Measurements from ENCODE around the gene MTO1. TPM values are rescaled to one million over a fixed set of nuclear protein-coding genes. Genes with fewer than 3 reads are reported as not detected.

The MTO1 gene
- total RNA-seq, 4 donors from 2014 or later, result 16.4 to 43.4 (median 21.9) TPM

GRCh38 chr6:73511796-73512195 is 50.3 kb downstream of the MTO1 start:
- no peak overlapping the region for H3K27ac ChIP-seq
- DNase-seq (no peak), ATAC-seq (no peak)
- H3K36me3 ChIP-seq, result no peaks in the 10 kb centered on the region
- no peak overlapping the region for H3K4me3 ChIP-seq
- in situ Hi-C loops (cut with MboI; ENCODE audit: low sequenced_read_pairs in 4 of 4), result loop anchor here in 3 of 4 donors (5.0 to 10.0 kb wide), 3 partner anchors 93 to 103 kb away; no protein-coding TSS in a partner anchor
- intact Hi-C loops (cut with DNase I; ENCODE audit: low total_unique reads), result loop anchor here (10.0 kb wide), 2 partner anchors 223 to 1693 kb away; partner anchors contain the start of gene COL12A1
- TF ChIP-seq, protein P1, sequence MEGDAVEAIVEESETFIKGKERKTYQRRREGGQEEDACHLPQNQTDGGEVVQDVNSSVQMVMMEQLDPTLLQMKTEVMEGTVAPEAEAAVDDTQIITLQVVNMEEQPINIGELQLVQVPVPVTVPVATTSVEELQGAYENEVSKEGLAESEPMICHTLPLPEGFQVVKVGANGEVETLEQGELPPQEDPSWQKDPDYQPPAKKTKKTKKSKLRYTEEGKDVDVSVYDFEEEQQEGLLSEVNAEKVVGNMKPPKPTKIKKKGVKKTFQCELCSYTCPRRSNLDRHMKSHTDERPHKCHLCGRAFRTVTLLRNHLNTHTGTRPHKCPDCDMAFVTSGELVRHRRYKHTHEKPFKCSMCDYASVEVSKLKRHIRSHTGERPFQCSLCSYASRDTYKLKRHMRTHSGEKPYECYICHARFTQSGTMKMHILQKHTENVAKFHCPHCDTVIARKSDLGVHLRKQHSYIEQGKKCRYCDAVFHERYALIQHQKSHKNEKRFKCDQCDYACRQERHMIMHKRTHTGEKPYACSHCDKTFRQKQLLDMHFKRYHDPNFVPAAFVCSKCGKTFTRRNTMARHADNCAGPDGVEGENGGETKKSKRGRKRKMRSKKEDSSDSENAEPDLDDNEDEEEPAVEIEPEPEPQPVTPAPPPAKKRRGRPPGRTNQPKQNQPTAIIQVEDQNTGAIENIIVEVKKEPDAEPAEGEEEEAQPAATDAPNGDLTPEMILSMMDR (IDR thresholded peaks at IDR 0.05 in 4 of 5, conservative IDR thresholded peaks at IDR 0.05 in 1 of 5), result no peak
- no peak for TF ChIP-seq POLR2A (IDR thresholded peaks at IDR 0.05)
- no peaks in the 10 kb centered on the region for H3K27me3 ChIP-seq
- H3K9me3 ChIP-seq, result no peaks in the 10 kb centered on the region
- H3K4me1 ChIP-seq, result peaks cover 0 to 3% of the 10 kb centered on the region in 2 donors

DNA sequence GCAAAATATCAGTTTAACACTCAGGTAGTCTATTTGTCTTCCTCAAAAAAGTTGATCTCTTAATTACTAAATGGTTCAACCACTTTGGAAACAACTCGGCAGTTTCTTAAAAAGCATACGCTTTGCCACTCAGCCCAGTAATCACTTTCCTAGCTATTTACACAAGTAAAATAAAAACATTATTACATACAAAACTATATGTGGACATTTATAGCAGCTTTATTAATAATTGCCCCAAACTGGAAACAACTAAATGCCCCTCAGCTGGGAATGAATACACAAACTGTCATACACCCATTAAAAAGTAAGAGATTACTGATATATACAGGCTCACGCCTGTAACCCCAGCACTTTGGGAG is 51.9 kb downstream of the MTO1 start:
- Histone ChIP-seq H3K4me1 (peaks cover 3 to 7% of the 10 kb centered on the region in 2 donors), H3K4me3 (no peak overlapping the region), H3K36me3 (peaks cover 0 to under 1% of the 10 kb centered on the region in 2 donors), H3K27me3 (no peaks in the 10 kb centered on the region), H3K9me3 (no peaks in the 10 kb centered on the region), H3K27ac (no peak overlapping the region)
- DNase-seq, result no peak
- in situ Hi-C loops (cut with MboI; ENCODE audit: low sequenced_read_pairs in 4 of 4), result loop anchor here in 3 of 4 donors (5.0 to 10.0 kb wide), 3 partner anchors 91 to 101 kb away; no protein-coding TSS in a partner anchor
- no peak for TF ChIP-seq POLR2A (IDR thresholded peaks at IDR 0.05)
- TF ChIP-seq, protein P1 (IDR thresholded peaks at IDR 0.05 in 4 of 5, conservative IDR thresholded peaks at IDR 0.05 in 1 of 5), result no peak
- no peak for ATAC-seq
- intact Hi-C loops (cut with DNase I; ENCODE audit: low total_unique reads), result loop anchor here (10.0 kb wide), 2 partner anchors 221 to 1691 kb away; partner anchors contain the start of gene COL12A1

DNA sequence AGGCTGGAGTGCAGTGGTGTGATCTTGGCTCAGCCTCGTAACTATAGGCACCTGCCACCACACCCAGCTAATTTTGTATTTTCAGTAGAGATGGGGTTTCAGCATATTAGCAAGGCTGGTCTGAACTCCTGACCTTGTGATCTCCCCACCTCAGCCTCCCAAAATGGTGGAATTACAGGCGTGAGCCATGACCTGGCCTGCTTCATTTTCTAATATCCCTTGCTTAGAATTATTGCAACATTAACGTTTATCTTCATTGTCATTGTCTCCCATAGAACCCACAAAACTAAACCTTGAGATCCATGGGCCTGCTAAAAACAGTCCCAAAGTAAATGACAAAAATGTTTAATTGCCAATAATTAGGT is 53.2 kb downstream of the MTO1 start:
- H3K4me1 ChIP-seq, result peaks cover 7 to 9% of the 10 kb centered on the region in 2 donors
- no peak for ATAC-seq
- H3K4me3 ChIP-seq, result no peak overlapping the region
- TF ChIP-seq, protein P1 (IDR thresholded peaks at IDR 0.05 in 4 of 5, conservative IDR thresholded peaks at IDR 0.05 in 1 of 5), result no peak
- TF ChIP-seq POLR2A (IDR thresholded peaks at IDR 0.05), result no peak
- no peak for DNase-seq
- H3K9me3 ChIP-seq, result no peaks in the 10 kb centered on the region
- in situ Hi-C loops (cut with MboI; ENCODE audit: low sequenced_read_pairs in 4 of 4), result loop anchor here in 3 of 4 donors (5.0 to 10.0 kb wide), 3 partner anchors 90 to 100 kb away; no protein-coding TSS in a partner anchor
- H3K27ac ChIP-seq, result no peak overlapping the region
- H3K27me3 ChIP-seq, result peaks cover 0 to 7% (median 7%) of the 10 kb centered on the region in 3 donors
- peaks cover 0 to 3% of the 10 kb centered on the region in 2 donors for H3K36me3 ChIP-seq
- intact Hi-C loops (cut with DNase I; ENCODE audit: low total_unique reads), result loop anchor here (1.0 to 10.0 kb wide), 4 partner anchors 96 to 1690 kb away; partner anchors contain the start of gene COL12A1

DNA sequence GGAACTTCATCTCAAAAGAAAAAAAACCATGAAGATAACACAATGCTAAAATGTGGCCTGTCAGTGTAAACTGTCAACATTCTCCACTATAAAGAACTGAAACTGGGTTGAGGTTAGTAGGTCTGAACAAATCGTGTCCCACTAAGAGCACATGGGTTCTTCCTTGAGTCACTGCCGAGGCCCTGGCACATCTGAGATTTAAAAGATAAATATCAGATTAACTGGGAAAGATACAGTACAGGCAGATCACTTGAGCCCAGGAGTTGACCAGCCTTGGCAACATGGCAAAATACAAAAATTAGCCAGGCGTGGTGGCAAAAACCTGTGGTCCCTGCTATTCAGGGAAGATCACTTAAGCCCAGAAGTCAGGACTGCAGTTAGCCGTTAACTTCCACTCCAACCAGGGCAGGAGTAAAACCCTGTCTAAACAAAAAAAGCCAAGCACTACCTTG is 53.7 kb downstream of the MTO1 start:
- Histone ChIP-seq H3K4me1 (peaks cover 7 to 9% of the 10 kb centered on the region in 2 donors), H3K27ac (no peak overlapping the region), H3K27me3 (peaks cover 3 to 12% (median 12%) of the 10 kb centered on the region in 3 donors), H3K36me3 (peaks cover 0 to 3% of the 10 kb centered on the region in 2 donors), H3K9me3 (no peaks in the 10 kb centered on the region), H3K4me3 (no peak overlapping the region)
- in situ Hi-C loops (cut with MboI; ENCODE audit: low sequenced_read_pairs in 4 of 4) (loop anchor here in 2 of 4 donors (10.0 kb wide), 2 partner anchors 90 to 100 kb away; no protein-coding TSS in a partner anchor), intact Hi-C loops (cut with DNase I; ENCODE audit: low total_unique reads) (loop anchor here (1.0 to 10.0 kb wide), 4 partner anchors 95 to 1690 kb away; partner anchors contain the start of gene COL12A1)
- DNase-seq, result no peak
- no peak for ATAC-seq
- no peak for TF ChIP-seq POLR2A (IDR thresholded peaks at IDR 0.05)
